Retinal pigment epithelial cell (primary cell): ENCODE results near the gene CAPN10.
A peak's percentile ranks its signal among the peaks of the same experiment; 100 is the strongest.

Source experiments
- DNase-seq: peaks from one replicate; pipeline ENCODE4 v3.0.0-alpha.2; 2010; ENCODE audit warnings: low read depth
- H3K4me3 ChIP-seq: 2 replicates; pipeline ENCODE4 v1.5.1; 2011; ENCODE audit warnings: mild to moderate bottlenecking, low read length, control low read depth, moderate library complexity
- CTCF ChIP-seq: conservative IDR thresholded peaks from 2 replicates; pipeline ENCODE4 v1.5.1; 2011; ENCODE audit warnings: low read depth, low read length, control low read depth, inconsistent platforms

Gene CAPN10

GRCh38 chr2:240565333-240566202, 21.0 kb upstream of the CAPN10 start:
- DNase-seq = peak; percentile 68
- TF ChIP-seq CTCF = no peak
- peak overlapping the region; percentile 15 for H3K4me3 ChIP-seq

DNA sequence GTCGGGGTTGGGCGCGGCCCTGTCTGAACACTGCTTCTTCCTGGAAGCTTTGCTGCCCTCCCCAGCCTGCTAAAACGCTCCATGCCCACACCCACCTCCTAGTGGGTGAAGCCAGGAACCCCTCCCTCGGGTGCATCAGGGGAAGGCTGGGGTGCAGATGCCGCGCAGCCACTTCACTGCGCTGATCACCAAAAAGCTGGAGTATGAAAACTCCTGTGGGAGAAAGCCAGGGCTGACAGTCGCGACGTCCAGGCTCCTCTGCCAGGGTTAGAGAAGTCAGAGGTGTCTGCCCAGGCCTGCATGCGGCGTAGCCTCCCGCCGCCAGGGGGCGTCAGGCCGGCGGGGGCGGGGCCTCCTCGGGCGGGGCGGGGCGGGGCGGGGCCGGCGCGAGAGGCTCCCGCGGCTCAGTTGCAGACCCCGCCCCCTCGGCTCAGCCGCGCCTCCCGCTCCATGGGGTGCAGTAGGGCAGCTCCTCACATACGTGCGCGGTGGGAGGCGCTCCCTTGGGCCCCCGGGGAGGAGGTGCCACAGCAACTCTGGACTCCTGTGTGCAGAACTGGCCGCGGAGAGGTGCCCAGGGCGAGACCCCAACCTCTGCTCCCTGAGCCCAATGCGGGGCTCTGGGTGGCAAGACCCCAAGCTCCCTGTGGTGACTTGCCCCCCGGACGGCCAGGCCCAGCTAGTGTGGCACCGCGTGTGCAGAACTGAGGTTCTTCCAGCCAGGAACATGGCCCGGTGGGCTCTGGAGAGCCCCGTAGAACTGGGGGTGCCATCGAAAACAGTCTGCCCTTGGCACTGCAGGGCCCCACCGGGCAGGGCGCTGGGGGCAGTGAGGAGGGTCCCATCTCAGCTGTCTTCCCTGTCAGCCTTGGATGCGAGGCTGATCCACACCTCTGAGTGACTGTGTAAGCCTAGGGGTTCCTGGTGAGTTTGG, 20.1 kb upstream of the CAPN10 start:
- peak overlapping the region; percentile 29 for H3K4me3 ChIP-seq
- DNase-seq = no peak
- peak; percentile 72 for TF ChIP-seq CTCF

DNA sequence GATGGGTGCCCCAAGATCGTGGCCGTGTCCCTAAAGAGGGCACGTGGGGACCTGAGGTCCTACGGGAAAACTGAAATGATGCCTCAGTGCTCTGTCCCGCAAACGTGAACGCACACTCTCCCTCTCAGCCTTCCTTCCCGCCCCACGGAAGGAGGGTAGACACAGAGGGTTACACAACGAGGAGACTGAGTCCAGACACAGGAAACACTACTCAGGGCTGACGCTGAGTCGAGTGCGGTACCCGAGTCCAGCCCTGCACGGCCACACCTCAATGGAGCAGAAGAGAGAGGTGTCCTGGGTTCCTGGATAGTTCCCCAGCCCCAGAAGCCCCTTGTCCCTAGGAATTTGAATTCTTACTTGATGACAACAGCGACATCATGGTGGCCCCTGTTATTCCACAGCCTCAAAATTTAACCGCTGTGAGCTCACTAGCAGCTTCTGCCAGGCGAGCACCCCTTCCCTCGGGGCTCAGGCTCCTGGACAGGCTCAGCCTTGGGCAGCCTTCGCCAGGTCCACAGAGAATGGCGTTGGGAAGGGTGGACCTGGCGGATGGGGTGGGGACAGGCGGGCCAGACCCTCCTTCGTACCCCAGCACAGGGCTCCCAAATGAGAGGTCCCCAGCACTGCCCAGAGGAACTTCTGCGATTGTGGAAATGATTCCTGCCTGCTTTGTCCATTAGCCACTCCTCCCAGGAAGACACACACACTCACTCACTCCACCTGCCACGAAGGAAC, 19.2 kb upstream of the CAPN10 start:
- H3K4me3 ChIP-seq = peak overlapping the region; percentile 64
- no peak for DNase-seq
- TF ChIP-seq CTCF = no peak

DNA sequence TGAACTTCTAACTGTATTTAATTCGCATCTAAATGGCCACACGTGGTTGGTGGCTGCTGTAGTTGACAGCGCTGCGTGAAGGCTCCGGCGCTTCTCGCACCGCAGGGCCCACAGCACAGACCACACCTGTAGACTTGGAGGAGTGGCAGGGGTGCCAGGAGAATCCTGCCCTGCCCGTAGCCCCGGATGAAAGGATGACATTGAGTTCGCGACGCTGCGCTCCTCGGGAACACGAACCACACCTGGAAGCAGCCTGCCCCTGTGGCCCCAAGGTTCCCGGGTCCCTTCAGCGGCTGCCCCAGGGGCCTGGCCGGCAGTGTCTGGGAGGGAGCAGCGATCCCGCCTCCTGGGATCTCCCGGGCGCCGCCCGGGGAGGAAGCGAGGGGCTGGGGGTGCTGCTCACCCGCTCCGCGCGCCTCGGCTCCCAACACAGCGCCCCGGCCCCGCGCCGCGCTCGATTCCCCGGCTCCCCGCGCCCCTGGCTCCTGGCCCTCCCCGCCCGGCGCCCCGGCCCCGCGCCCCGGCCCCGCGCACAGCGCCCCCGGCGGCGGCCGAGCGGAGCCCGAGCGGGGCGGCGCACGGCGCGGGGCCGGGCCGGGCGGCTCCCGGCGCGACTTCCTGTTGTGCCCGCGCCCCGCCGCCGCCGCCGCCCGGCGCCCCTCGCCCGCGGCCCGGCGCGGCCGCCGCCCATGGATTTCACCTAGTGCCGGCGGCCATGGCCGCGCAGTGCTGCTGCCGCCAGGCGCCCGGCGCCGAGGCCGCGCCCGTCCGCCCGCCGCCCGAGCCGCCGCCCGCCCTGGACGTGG, 18.5 kb upstream of the CAPN10 start, which contains the start of gene RNPEPL1:
Gene RNPEPL1, plus strand, starts transcription at position 613 of the 806 bp plus-strand sequence. Its CDS starts 103 bp downstream, at position 716.
- peak within 1 kb of the TSS; percentile 64 for H3K4me3 ChIP-seq
- TF ChIP-seq CTCF = no peak
- no peak for DNase-seq

DNA sequence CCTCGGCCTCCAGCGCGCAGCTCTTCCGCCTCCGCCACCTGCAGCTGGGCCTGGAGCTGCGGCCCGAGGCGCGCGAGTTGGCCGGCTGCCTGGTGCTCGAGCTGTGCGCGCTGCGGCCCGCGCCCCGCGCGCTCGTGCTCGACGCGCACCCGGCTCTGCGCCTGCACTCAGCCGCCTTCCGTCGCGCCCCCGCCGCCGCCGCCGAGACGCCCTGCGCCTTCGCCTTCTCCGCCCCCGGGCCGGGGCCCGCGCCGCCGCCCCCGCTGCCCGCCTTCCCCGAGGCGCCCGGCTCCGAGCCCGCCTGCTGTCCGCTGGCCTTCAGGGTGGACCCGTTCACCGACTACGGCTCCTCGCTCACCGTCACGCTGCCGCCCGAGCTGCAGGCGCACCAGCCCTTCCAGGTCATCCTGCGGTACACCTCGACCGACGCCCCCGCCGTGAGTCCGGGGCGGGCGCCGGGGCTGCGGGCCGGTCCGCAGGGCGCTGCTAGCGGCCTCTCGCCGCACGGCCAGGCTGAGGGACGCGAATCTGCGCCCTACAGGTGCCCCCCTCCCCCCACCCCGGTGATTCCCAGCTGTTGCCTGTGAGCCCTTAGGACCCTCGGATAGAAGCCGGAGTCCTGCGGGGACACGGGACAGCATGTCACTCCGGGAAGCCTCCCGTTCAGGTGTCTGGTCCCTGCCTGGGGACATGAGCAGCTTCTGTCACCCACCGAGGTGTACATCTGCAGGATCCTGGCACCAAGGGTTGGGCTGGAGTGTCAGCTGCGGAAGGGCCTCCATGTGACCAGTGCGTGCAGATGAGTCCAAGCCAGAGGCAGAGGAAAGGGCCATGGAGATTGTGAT, 17.6 kb upstream of the CAPN10 start:
- no peak for TF ChIP-seq CTCF
- DNase-seq = no peak

More for the DNA sequence above, 17.6 kb upstream of the CAPN10 start:
- peak overlapping the region; percentile 47 for H3K4me3 ChIP-seq
